DND-41 (cell line): ENCODE results near the gene CD80.
"Not testable (repeated sequence)": the region's sequence is repeated elsewhere in the genome, so short reads cannot be mapped to it uniquely, and the experiment has no call there.

Experiments
- ATAC-seq: fragments of 200-7000 bp; cut with Tn5 transposase; 3 replicates; pipeline ENCODE4 v1.9.1; 2021; ENCODE audit warnings: low read depth; ENCODE audit not compliant: insufficient read depth
- DNase-seq: peaks from one replicate; pipeline ENCODE4 v3.0.0-alpha.2; 2020
- H2AFZ ChIP-seq: 2 replicates; pipeline ENCODE4 v1.6.0; 2012; ENCODE audit warnings: low read depth, low read length
- H3K27ac ChIP-seq: 2 replicates; pipeline ENCODE4 v1.5.1; 2012; ENCODE audit warnings: low read length, inconsistent platforms
- H3K27me3 ChIP-seq: fragments of 200-600 bp; sonication (generic); 2 replicates; pipeline ENCODE4 v1.6.0; 2012; ENCODE audit warnings: low read length, mild to moderate bottlenecking, inconsistent platforms; ENCODE audit not compliant: insufficient read depth, poor library complexity
- H3K36me3 ChIP-seq: 2 replicates; pipeline ENCODE4 v1.5.1; 2012; ENCODE audit warnings: low read length, inconsistent platforms; ENCODE audit not compliant: insufficient read depth
- H3K4me1 ChIP-seq: 2 replicates; pipeline ENCODE4 v1.5.1; 2012; ENCODE audit warnings: mild to moderate bottlenecking, low read length; ENCODE audit not compliant: insufficient read depth
- H3K4me2 ChIP-seq: 2 replicates; pipeline ENCODE4 v1.6.0; 2012; ENCODE audit warnings: mild to moderate bottlenecking, moderate library complexity, low read length, inconsistent platforms; ENCODE audit not compliant: insufficient read depth
- H3K4me3 ChIP-seq, 2 experiments: fragments of 200-600 bp in 1 of 2; shearing (Covaris generic) in 1 of 2; 2 replicates each; pipeline ENCODE4 v1.5.1; 2012 to 2016; ENCODE audit warnings: inconsistent platforms in 2 of 2, low read length in 2 of 2, mild to moderate bottlenecking in 2 of 2, low read depth in 1 of 2, moderate library complexity in 1 of 2
- H3K79me2 ChIP-seq: 2 replicates; pipeline ENCODE4 v1.6.0; 2012; ENCODE audit warnings: low read length, inconsistent platforms; ENCODE audit not compliant: insufficient read depth
- H3K9ac ChIP-seq: 2 replicates; pipeline ENCODE4 v1.6.0; 2012; ENCODE audit warnings: low read depth, mild to moderate bottlenecking, inconsistent platforms, low read length, moderate library complexity
- H3K9me3 ChIP-seq: 2 replicates; pipeline ENCODE4 v1.5.1; 2012; ENCODE audit warnings: low read length, moderate library complexity, mild to moderate bottlenecking, inconsistent platforms; ENCODE audit not compliant: insufficient read depth, severe bottlenecking
- H4K20me1 ChIP-seq: 2 replicates; pipeline ENCODE4 v1.6.0; 2012; ENCODE audit warnings: low read length; ENCODE audit not compliant: insufficient read depth
- CTCF ChIP-seq: IDR thresholded peaks from 2 replicates; pipeline ENCODE4 v1.5.1; 2012; ENCODE audit warnings: borderline replicate concordance, low read length, moderate library complexity, mild to moderate bottlenecking; ENCODE audit not compliant: poor library complexity, severe bottlenecking; ENCODE audit errors: extremely low read depth
- EZH2 ChIP-seq: IDR thresholded peaks from 3 replicates; pipeline ENCODE4 v1.6.1; 2012; ENCODE audit warnings: borderline replicate concordance, low read depth, mild to moderate bottlenecking, moderate library complexity, low read length, inconsistent platforms; ENCODE audit not compliant: severe bottlenecking

The CD80 gene

DNA sequence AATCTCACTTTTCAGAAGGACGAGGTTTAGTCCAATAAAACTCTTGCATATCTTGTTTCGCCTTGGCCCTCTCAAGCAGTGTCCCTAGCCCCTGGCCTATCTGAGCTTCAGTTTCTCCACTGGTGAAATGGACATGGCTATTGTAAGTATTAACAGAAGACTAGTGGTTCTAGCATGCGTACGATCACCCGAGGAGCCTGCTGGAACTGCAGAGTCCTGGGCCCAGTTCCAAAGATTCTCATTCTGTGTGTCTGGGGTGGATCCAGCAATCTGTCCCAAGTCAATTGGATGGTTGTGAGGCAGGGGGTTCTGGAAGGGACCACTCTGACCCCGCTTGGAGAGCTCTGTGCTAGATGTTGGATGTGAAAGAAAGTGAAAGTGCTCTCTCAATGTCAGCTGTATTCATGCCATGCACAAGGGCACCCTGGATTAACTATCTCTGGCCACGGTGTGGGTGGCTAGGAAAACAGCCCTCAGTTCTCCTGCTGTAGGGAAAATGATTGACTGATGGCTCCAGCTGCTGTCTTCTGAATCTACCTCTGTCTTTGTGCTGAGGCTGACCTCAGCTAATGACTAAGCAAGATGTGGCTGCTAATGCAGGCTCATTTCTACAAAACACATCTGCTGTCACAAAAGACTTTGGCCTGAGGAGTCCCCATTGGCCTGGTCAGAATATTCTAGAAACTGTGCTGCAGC is 36.4 kb upstream of the CD80 start:
- no peaks in the 10 kb centered on the region for H3K4me1 ChIP-seq
- H3K4me2 ChIP-seq: 0 out of 2 replicates have a peak overlapping the region, but pooled peaks have one; percentile 20
- no peaks in the 10 kb centered on the region for H3K9me3 ChIP-seq
- H2AFZ ChIP-seq: peak overlapping the region; percentile 36; the same call in 1 of the 2 replicates
- H4K20me1 ChIP-seq: no peaks in the 10 kb centered on the region
- no peaks in the 10 kb centered on the region for H3K27me3 ChIP-seq
- H3K4me3 ChIP-seq: no peak overlapping the region
- H3K79me2 ChIP-seq: no peaks in the 10 kb centered on the region
- no peaks in the 10 kb centered on the region for H3K36me3 ChIP-seq
- DNase-seq (no peak), ATAC-seq (0 out of 3 replicates have a peak, but pooled peaks have one; percentile 42)
- TF ChIP-seq EZH2: no peak
- no peak for TF ChIP-seq CTCF
- H3K27ac ChIP-seq: no peak overlapping the region
- no peak overlapping the region for H3K9ac ChIP-seq

GRCh38 chr3:119594929-119595328 is 35.5 kb upstream of the CD80 start:
- ATAC-seq, H3K27me3 ChIP-seq, H3K27ac ChIP-seq, H3K36me3 ChIP-seq, H3K9ac ChIP-seq, H3K79me2 ChIP-seq, H3K4me2 ChIP-seq, H3K9me3 ChIP-seq, DNase-seq, H4K20me1 ChIP-seq, H3K4me1 ChIP-seq, H2AFZ ChIP-seq, H3K4me3 ChIP-seq: not testable (repeated sequence)

- Histone ChIP-seq H3K27ac (no peak overlapping the region), H3K9me3 (peaks cover 2% of the 10 kb centered on the region), H3K79me2 (no peaks in the 10 kb centered on the region), H3K36me3 (no peaks in the 10 kb centered on the region), H3K27me3 (no peaks in the 10 kb centered on the region), H2AFZ (no peak overlapping the region), H4K20me1 (no peaks in the 10 kb centered on the region), H3K4me3 (no peak overlapping the region), H3K9ac (no peak overlapping the region), H3K4me2 (no peak overlapping the region), H3K4me1 (no peaks in the 10 kb centered on the region)
- DNase-seq: no peak
- TF ChIP-seq CTCF (no peak), EZH2 (no peak)
- no peak for ATAC-seq
Measured at GRCh38 chr3:119594066-119594465, 34.7 kb upstream of the CD80 start.

DNA sequence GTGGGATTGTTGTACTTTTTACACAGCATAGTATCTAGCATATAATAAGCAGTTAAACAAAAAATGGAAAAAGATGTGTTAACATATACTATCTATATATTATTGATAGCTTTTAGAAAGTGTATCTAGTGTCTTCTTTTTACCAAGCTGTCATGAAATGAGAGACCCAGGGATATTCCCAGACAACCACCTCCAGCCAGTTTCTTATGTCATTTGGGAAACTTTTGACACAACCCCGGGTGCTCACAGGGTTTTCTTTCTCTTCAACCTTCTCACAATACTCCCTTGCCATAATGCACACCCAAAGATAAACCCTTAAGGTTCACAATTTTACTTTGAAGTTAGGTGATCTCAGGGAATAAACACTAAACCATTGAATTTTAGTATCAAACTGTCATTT is 33.4 kb upstream of the CD80 start:
- H3K27ac ChIP-seq: no peak overlapping the region
- no peaks in the 10 kb centered on the region for H3K79me2 ChIP-seq
- no peak overlapping the region for H3K4me2 ChIP-seq
- peaks cover 2% of the 10 kb centered on the region for H3K9me3 ChIP-seq
- no peaks in the 10 kb centered on the region for H3K27me3 ChIP-seq
- H2AFZ ChIP-seq: no peak overlapping the region
- no peak overlapping the region for H3K9ac ChIP-seq
- TF ChIP-seq EZH2: no peak
- TF ChIP-seq CTCF: no peak
- ATAC-seq: no peak
- no peaks in the 10 kb centered on the region for H3K4me1 ChIP-seq
- DNase-seq: no peak
- H4K20me1 ChIP-seq: no peaks in the 10 kb centered on the region
- no peak overlapping the region for H3K4me3 ChIP-seq
- H3K36me3 ChIP-seq: no peaks in the 10 kb centered on the region
